ENCODE data around the gene DDC.

DNA sequence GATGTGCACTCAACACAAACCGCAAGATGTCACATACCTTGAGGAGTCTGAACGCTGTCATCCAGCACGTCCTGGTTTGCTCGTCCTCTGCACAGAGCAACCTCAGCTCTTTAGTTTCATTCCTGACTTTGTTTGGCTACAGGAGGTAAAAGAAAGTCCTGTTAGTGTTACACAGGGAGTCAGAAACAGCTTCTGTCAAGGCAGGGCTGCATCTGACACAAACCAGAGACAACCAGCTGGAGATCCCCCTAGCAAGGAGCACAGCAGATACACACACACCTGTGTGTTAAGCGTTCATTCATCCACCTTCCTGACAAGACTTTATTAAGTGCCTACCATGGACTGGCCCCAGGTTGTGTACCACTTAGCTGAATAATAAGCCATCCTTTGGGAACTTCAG, 47.5 kb upstream of the DDC start:
- TF ChIP-seq, protein P1, sequence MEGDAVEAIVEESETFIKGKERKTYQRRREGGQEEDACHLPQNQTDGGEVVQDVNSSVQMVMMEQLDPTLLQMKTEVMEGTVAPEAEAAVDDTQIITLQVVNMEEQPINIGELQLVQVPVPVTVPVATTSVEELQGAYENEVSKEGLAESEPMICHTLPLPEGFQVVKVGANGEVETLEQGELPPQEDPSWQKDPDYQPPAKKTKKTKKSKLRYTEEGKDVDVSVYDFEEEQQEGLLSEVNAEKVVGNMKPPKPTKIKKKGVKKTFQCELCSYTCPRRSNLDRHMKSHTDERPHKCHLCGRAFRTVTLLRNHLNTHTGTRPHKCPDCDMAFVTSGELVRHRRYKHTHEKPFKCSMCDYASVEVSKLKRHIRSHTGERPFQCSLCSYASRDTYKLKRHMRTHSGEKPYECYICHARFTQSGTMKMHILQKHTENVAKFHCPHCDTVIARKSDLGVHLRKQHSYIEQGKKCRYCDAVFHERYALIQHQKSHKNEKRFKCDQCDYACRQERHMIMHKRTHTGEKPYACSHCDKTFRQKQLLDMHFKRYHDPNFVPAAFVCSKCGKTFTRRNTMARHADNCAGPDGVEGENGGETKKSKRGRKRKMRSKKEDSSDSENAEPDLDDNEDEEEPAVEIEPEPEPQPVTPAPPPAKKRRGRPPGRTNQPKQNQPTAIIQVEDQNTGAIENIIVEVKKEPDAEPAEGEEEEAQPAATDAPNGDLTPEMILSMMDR (IDR thresholded peaks at IDR 0.05; ENCODE audit: low read depth, low read length, poor library complexity, severe bottlenecking), result no peak
- TF ChIP-seq EZH2phosphoT487 (IDR thresholded peaks at IDR 0.05; ENCODE audit: borderline replicate concordance, low read length), result no peak
